Left ventricle myocardium superior (tissue), 1 donor: ENCODE results near the gene DEFB115. TPM values are rescaled to one million over a fixed set of nuclear protein-coding genes. Genes with fewer than 3 reads are reported as not detected.
"Not testable (repeated sequence)": the region's sequence is repeated elsewhere in the genome, so short reads cannot be mapped to it uniquely, and the experiment has no call there.

Experiments used
- ATAC-seq: fragments of 200-7000 bp; cut with Tn5 transposase; one replicate; pipeline ENCODE4 v1.9.1; 2020; ENCODE audit warnings: mild to moderate bottlenecking, moderate library complexity
- DNase-seq: peaks from one replicate; pipeline ENCODE4 v3.0.0-alpha.2; 2020
- intact Hi-C: fragments of 100-400 bp; cut with micrococcal nuclease; formaldehyde crosslinking; loops from one replicate; pipeline ENCODE4 v1.11.0; 2022
- long read RNA-seq: library from polyadenylated mRNA; unstranded; transcript quantifications from one replicate; pipeline ENCODE4 v2.0.0, GENCODE V29; 2021
- total RNA-seq: library from RNA; stranded (reverse); fragmentation: NEBNext Ultra II Directional; extraction: Animal tissue kit (Norgen Biotek cat#: 25700); gene quantifications from one replicate; pipeline ENCODE4 v1.2.1, GENCODE V29; 2021
- donor health status: DM: no; HTN: yes; CAD: no; lungs with severe emphysema.

Gene DEFB115
- total RNA-seq: not detected
- long read RNA-seq: 0 reads

DNA sequence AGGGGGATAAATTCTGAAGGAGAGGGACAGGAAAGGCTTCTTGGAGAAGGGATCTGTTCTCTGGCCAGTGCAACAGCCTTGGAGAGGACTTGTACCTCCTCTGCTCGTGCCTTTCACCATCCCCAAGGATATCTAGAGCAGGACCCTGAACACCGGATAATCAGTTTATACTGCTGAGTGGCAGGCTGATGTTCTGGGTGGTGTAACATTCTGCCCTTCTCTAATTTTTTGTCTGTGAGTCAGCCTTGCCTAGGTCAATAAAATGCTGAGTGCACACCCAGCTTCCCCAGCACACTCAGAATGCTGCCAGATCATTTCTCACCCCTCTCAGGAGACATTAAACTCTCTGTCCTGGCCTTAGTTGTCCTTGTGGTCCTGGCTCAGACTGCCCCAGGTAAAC lies at the start of gene DEFB115:
DEFB115 (plus strand) TSS at position 301 of the 400 bp plus-strand sequence; CDS start at position 301, 0 bp downstream.
- ATAC-seq: no peak
- intact Hi-C loops: no loop called here
- no peak for DNase-seq

GRCh38 chr20:31236953-31237352 lies 20.5 kb upstream of the DEFB115 start:
- ATAC-seq: no peak
- intact Hi-C loops: no loop called here
- no peak for DNase-seq

DNA sequence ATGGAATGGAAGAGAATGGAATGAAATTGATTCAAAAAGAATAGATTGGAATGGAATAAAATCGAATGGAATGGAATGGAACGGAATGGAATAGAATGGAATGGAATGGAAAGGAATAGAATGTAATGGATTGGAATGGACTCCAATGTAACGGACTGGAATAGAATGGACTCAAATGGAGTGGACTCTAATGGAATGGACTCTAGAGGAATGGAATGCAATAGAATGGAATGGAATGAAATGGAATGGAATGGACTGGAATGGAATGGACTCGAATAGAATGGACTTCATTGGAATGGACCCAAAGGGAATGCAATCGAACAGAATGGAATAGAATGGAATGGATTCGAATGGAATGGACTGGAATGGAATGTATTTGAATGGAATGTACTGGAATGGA lies 19.7 kb upstream of the DEFB115 start:
- intact Hi-C loops: no loop called here
- no peak for DNase-seq
- no peak for ATAC-seq

DNA sequence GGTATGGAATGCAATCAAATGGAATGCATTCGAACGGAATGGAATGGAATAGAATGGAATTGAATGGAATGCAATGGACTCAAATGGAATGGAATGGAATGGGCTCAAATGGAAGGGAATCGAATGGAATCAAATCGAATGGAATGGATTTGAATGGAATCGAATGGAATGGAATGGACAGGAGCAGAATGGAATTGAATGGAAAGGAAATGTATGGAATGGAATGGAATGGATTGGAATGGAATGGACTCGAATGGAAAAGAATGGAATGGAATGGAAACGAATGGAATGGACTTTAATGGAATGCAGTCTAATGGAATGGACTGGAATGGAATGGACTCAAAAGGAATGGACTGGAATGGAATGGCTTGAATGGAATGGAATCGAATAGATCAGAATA lies 18.3 kb upstream of the DEFB115 start:
- intact Hi-C loops: no loop called here
- no peak for DNase-seq

GRCh38 chr20:31256959-31257358 lies 505 bp upstream of the DEFB115 start:
- intact Hi-C loops: no loop called here
- DNase-seq: no peak
- no peak for ATAC-seq

More for the DNA sequence above, 18.3 kb upstream of the DEFB115 start:
- no peak for ATAC-seq

DNA sequence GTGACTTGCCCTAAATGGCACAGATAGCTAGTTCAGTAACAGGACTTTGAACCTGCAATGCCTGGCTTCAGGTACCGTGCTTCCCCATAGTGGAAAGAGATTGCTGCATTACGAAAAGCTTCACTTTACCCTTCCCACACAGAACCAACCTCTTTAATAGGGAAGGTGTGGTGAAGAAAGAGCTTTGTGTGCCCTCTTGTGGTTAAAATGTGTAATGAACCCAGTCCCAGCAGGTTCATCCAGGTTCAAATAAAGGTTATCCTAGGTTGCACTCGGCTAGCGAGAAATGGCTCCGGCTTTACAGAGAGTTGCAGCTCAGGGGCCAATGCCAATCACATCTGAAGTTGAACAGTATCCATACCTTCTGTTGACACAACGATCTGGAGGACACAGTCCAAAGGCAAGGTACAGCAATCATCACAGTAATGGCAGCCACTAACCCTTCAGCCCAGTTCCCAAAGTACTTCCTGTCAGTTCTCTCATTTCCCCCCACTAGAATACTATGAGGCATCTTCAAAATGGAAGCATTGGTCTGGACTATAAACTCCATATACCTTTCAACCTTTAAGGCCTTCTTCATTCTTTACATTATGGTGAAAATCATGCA lies 3.0 kb downstream of the DEFB115 start:
- DNase-seq (no peak), ATAC-seq (no peak)
- intact Hi-C loops: no loop called here

DNA sequence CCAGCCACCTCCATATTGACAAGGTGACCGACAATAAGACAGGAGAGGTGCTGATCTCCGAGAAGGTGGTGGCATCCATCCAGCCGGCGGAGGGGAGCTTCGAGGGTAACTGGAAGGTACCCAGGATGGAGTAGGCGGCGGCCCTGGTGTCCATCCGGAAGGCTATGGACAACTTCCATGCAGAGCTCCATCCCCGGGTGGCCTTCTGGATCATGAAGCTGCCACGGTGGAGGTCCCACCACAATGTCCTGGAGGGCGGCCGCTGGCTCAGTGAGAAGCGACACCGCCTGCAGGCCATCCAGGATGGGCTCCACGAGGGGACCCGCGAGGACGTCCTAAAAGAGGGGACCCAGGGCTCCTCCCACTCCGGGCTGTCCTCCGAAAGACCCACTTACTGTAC lies 17.0 kb downstream of the DEFB115 start:
- DNase-seq: no peak
- intact Hi-C loops: no loop called here
- ATAC-seq: no peak

GRCh38 chr20:31278178-31278577 lies 20.7 kb downstream of the DEFB115 start:
- no peak for ATAC-seq
- intact Hi-C loops: no loop called here

DNA sequence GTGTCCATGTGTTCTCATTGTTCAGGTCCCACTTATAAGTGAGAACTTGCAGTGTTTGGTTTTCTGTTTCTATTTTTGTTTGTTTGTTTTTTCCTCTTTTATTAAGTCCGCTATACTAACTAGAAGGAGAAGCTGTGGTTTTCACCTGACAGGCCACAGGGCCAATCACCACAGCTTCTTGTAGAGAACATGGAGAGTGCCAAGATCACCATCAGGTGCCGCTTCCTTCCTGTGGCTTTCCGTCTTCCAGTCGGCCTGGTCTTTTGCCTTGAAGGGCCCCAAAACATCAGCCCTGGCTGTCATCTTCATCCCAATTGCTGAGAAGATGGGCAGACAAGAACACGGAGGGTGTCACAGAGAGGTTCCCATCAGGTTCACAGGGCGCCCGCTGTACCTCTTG lies 27.5 kb downstream of the DEFB115 start:
- ATAC-seq, DNase-seq, intact Hi-C loops: not testable (repeated sequence)

More at GRCh38 chr20:31278178-31278577, 20.7 kb downstream of the DEFB115 start:
- DNase-seq: no peak

DNA sequence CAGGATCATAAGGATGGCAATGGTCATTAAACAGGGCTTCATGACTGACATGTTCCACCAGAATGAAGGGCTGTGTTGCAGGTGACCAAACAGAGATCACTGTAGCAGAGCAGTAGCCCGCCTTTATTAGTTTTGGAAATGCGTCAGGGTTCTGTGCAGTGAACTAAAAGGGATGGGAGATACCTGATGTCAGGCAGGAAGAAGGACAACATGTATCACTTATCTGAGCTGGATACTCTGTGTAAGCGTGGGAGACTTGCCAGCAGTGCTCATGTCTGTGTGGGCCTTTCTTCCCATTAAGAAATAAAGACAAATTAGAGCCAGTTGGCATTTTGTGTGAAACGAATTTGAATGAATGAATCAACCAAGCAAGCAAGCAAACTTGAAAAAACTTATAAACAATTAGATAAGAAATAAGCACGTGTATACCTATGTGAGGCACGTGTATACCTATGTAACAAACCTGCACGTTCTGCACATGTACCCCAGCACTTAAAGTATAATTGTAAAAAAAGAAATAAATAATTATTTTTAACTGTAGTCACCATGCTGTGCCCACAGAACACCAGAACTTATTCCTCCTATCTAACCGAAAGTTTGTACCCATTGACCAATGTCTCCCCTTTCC lies 51.2 kb downstream of the DEFB115 start, which contains the start of gene DEFB116:
DEFB116 (minus strand) TSS at position 51 of the 628 bp plus-strand sequence; CDS start at position 51, 0 bp downstream.
- no peak for DNase-seq
- ATAC-seq: no peak
- intact Hi-C loops: no loop called here

Other genes starting within 250 kb of the DEFB115 start
- gene DEFB116, start 50.9 kb downstream of the DEFB115 start, total RNA-seq: not detected
- gene DEFB118, start 110.9 kb downstream of the DEFB115 start, total RNA-seq: not detected
- not detected for gene DEFB119, start 132.9 kb downstream of the DEFB115 start, total RNA-seq
- gene DEFB121, start 148.6 kb downstream of the DEFB115 start, total RNA-seq: not detected
- not detected for gene DEFB123, start 183.0 kb downstream of the DEFB115 start, total RNA-seq
- not detected for gene DEFB124, start 217.5 kb downstream of the DEFB115 start, total RNA-seq
- 2.0 TPM for gene REM1, start 217.6 kb downstream of the DEFB115 start, total RNA-seq